ENCODE results near the gene TRIP12.
"Not testable (repeated sequence)": the region's sequence is repeated elsewhere in the genome, so short reads cannot be mapped to it uniquely, and the experiment has no call there.

DNA sequence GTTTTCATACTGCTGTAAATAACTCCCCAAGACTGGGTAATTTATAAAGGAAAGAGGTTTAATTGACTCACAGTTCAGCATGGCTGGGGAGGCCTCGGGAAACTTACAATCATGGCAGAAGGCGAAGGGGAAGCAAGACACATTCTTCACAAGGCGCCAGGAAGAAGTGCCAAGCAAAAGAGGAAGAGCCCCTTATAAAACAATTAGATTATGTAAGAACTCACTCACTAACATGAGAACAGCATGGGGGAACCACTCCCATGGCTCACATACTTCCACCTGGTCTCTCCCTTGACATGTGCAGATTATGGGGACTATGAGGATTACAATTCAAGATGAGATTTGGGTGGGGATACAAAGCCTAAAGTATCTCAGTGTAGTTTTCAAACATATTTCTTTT lies 198.6 kb downstream of the TRIP12 start:
- TF ChIP-seq, protein P1, sequence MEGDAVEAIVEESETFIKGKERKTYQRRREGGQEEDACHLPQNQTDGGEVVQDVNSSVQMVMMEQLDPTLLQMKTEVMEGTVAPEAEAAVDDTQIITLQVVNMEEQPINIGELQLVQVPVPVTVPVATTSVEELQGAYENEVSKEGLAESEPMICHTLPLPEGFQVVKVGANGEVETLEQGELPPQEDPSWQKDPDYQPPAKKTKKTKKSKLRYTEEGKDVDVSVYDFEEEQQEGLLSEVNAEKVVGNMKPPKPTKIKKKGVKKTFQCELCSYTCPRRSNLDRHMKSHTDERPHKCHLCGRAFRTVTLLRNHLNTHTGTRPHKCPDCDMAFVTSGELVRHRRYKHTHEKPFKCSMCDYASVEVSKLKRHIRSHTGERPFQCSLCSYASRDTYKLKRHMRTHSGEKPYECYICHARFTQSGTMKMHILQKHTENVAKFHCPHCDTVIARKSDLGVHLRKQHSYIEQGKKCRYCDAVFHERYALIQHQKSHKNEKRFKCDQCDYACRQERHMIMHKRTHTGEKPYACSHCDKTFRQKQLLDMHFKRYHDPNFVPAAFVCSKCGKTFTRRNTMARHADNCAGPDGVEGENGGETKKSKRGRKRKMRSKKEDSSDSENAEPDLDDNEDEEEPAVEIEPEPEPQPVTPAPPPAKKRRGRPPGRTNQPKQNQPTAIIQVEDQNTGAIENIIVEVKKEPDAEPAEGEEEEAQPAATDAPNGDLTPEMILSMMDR (IDR thresholded peaks at IDR 0.05), result not testable (repeated sequence)
- TF ChIP-seq POLR2A (IDR thresholded peaks at IDR 0.05), result not testable (repeated sequence)

Data from prostate gland (tissue), 2 donors.